Measurements from ENCODE around the gene PTPRB.

PTPRB gene

DNA sequence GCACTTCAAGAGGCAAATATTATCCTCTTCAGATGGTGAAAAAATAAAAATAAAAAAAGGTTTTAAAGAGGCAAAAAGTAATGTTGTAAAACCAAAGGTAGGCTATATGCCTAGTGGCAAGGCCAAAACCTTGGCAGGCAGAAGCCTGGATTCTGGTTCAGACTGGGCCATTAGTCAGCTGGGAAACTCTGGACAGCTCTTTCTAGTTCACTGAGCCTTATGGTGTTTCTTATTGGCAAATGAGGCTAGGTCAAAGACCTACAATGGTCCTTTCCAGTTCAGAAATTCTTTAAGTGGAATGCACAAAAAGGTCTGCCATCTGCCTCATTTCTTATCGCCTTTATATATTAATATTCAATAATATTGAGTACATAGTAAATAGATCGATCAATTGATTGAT is 44.6 kb downstream of the PTPRB start:
- DNase-seq: no peak
- no peaks in the 10 kb centered on the region for H3K36me3 Mint-ChIP-seq
- H3K4me1 Mint-ChIP-seq: no peaks in the 10 kb centered on the region
- no peak overlapping the region for H3K27ac Mint-ChIP-seq
- H3K27me3 Mint-ChIP-seq: peaks cover 9% of the 10 kb centered on the region
- CTCF ChIA-PET: no interaction called here
- no peak overlapping the region for H3K4me3 Mint-ChIP-seq
- no peaks in the 10 kb centered on the region for H3K9me3 Mint-ChIP-seq

- H3K27ac Mint-ChIP-seq: no peak overlapping the region
- CTCF ChIA-PET: interaction anchor here (0.7 to 1.9 kb wide), 3 partner anchors 13 to 129 kb away, joined by 3 to 8 read pairs (median 3); no protein-coding TSS in a partner anchor
Measured at GRCh38 chr12:70590549-70591226, 46.5 kb downstream of the PTPRB start.

GRCh38 chr12:70590051-70590450 is 47.2 kb downstream of the PTPRB start:
- CTCF ChIA-PET: interaction anchor here (1.0 to 1.9 kb wide), 2 partner anchors 13 to 15 kb away, joined by 3 to 8 read pairs; no protein-coding TSS in a partner anchor
- H3K4me3 Mint-ChIP-seq: no peak overlapping the region
- H3K27ac Mint-ChIP-seq: no peak overlapping the region
- H3K9me3 Mint-ChIP-seq: no peaks in the 10 kb centered on the region
- H3K27me3 Mint-ChIP-seq: peaks cover 9% of the 10 kb centered on the region
- DNase-seq: peak; percentile 69
- no peaks in the 10 kb centered on the region for H3K36me3 Mint-ChIP-seq
- H3K4me1 Mint-ChIP-seq: no peaks in the 10 kb centered on the region

More at GRCh38 chr12:70590549-70591226, 46.5 kb downstream of the PTPRB start:
- Mint-ChIP-seq H3K4me1 (no peaks in the 10 kb centered on the region), H3K27me3 (peaks cover 9% of the 10 kb centered on the region), H3K36me3 (no peaks in the 10 kb centered on the region), H3K9me3 (no peaks in the 10 kb centered on the region), H3K4me3 (no peak overlapping the region)
- DNase-seq: no peak

DNA sequence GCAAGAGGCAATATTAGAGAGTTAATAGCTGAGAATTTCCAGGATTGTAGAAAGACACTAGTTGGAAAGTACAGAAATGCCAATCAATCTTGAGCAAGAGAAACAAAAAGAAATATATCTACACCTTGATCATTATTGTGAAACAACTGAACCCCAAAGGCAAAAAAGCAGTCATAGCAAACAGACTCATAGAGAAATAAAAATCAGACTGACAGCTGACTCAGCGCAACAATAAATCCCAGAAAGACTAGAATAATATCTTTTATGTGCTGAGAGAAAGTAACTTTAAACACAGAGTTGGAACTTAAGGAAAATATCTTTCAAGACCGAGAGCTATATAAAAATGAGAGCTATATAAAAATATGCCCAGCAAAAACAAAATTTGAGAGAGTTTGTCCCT is 52.9 kb downstream of the PTPRB start:
- Mint-ChIP-seq H3K36me3 (no peaks in the 10 kb centered on the region), H3K27ac (no peak overlapping the region)

DNA sequence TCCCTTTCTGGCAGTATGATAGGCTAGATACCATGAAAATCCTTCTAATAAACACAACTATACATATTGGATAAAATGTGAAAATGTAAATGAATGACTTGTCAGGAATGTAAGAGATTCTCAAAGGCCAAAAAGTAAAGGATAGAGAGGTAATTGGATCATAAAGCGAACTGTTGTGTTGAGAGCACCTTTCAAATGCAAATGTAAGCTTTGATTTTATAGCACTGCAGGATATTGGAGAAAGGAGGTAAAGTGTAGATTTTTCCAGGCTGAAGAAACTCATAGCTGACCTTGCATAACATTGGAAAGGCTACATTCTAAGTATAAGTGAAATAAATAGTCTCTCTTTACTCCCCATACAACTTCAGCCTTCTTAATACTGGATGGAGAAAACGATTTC is 54.0 kb downstream of the PTPRB start:
- H3K4me3 Mint-ChIP-seq: no peak overlapping the region
- CTCF ChIA-PET: interaction anchor here (1.1 to 1.6 kb wide), 2 partner anchors 147 to 682 kb away, joined by 3 read pairs; no protein-coding TSS in a partner anchor
- H3K36me3 Mint-ChIP-seq: no peaks in the 10 kb centered on the region
- H3K27me3 Mint-ChIP-seq: no peaks in the 10 kb centered on the region
- DNase-seq: no peak
- H3K27ac Mint-ChIP-seq: no peak overlapping the region
- no peaks in the 10 kb centered on the region for H3K9me3 Mint-ChIP-seq
- no peaks in the 10 kb centered on the region for H3K4me1 Mint-ChIP-seq

More for the DNA sequence above, 52.9 kb downstream of the PTPRB start:
- CTCF ChIA-PET: interaction anchor here (1.2 to 1.6 kb wide), 2 partner anchors 19 to 683 kb away, joined by 3 read pairs; no protein-coding TSS in a partner anchor
- no peaks in the 10 kb centered on the region for H3K27me3 Mint-ChIP-seq
- H3K9me3 Mint-ChIP-seq: no peaks in the 10 kb centered on the region
- H3K4me1 Mint-ChIP-seq: no peaks in the 10 kb centered on the region
- no peak overlapping the region for H3K4me3 Mint-ChIP-seq
- no peak for DNase-seq

DNA sequence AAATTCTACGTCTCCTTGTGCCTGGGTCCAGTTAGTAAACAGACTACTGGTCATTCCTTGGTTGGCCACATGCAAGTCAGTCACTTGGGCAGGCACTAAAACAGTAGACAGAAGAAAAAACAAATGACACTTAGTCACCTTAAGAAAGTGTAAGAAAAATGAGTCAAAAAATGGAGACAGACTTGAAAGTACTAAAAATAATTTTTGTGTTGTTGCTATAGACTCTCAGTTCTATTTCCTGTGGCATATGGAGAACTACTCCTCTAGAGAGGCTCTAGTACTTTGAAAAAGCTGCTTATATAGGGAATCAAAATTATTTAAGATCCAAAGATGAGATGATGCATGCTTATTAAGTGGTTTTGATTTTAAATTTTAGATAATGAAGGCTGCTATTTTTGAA is 56.0 kb downstream of the PTPRB start:
- CTCF ChIA-PET: interaction anchor here (0.6 to 3.2 kb wide), 2 partner anchors 28 to 680 kb away, joined by 3 to 14 read pairs; no protein-coding TSS in a partner anchor
- Mint-ChIP-seq H3K9me3 (no peaks in the 10 kb centered on the region), H3K27me3 (no peaks in the 10 kb centered on the region), H3K36me3 (no peaks in the 10 kb centered on the region), H3K4me3 (no peak overlapping the region), H3K27ac (no peak overlapping the region), H3K4me1 (no peaks in the 10 kb centered on the region)
- DNase-seq: no peak

GRCh38 chr12:70577283-70577634 is 60.0 kb downstream of the PTPRB start:
- Mint-ChIP-seq H3K27ac (no peak overlapping the region), H3K4me3 (no peak overlapping the region), H3K4me1 (no peaks in the 10 kb centered on the region), H3K9me3 (no peaks in the 10 kb centered on the region), H3K36me3 (no peaks in the 10 kb centered on the region), H3K27me3 (no peaks in the 10 kb centered on the region)
- no peak for DNase-seq
- CTCF ChIA-PET: interaction anchor here (0.8 to 4.6 kb wide), 10 partner anchors 143 to 703 kb away, joined by 3 to 33 read pairs (median 5); no protein-coding TSS in a partner anchor

DNA sequence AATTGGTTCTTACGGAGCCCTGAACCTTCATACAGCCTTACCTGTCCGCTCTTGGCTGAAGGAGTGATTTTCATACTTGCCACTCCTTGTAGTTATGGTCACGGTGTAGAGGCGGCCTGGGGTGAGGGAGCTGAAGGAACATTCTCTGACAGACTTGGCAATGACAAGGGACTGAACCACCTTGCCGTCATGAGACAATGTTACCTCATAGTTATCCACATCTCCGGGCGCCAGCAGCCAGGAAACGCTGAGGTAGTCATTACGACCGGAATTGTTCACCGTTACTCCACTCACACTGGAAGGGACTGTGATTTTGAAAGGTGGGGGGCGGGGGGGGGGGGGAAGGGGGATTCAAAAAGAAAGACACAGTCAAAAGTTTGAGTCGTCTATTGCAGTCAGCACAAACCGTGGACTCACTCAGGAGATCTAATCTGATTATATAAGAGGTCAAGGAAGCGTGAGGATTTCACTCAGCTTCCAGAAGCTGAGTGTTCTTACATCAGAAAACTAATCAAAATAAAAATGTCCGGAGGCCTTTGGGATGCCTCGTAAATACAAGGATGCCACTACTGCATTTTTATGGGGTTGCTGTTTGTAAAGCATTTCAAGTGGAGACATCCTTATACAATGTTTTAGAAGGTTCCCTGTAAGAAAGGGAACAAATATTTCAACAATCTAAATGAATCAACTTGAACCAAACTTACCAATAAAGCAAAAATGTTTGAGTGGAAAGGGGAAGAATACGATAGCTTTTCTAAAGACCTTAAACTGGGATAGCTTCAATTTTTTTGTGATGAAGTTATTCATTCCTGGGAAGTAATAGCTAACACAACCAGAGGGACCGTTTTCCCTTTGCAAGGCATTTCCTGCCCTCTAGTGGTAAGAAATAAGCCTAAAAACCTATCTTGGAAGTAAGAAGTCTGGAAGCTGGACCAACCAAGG is 60.6 kb downstream of the PTPRB start:
- Mint-ChIP-seq H3K9me3 (no peaks in the 10 kb centered on the region), H3K27me3 (no peaks in the 10 kb centered on the region), H3K4me1 (no peaks in the 10 kb centered on the region), H3K4me3 (no peak overlapping the region), H3K27ac (no peak overlapping the region), H3K36me3 (no peaks in the 10 kb centered on the region)
- CTCF ChIA-PET: interaction anchor here (0.8 to 4.6 kb wide), 11 partner anchors 144 to 702 kb away, joined by 3 to 33 read pairs (median 4); no protein-coding TSS in a partner anchor
- DNase-seq: no peak

- H3K27ac Mint-ChIP-seq: no peak overlapping the region
- CTCF ChIA-PET: no interaction called here
- no peaks in the 10 kb centered on the region for H3K27me3 Mint-ChIP-seq
- no peaks in the 10 kb centered on the region for H3K9me3 Mint-ChIP-seq
- H3K36me3 Mint-ChIP-seq: no peaks in the 10 kb centered on the region
- H3K4me3 Mint-ChIP-seq: no peak overlapping the region
- DNase-seq: no peak
- no peaks in the 10 kb centered on the region for H3K4me1 Mint-ChIP-seq
Measured at GRCh38 chr12:70571705-70572268, 65.4 kb downstream of the PTPRB start.

GRCh38 chr12:70571029-70571428 is 66.2 kb downstream of the PTPRB start:
- Mint-ChIP-seq H3K27me3 (no peaks in the 10 kb centered on the region), H3K9me3 (no peaks in the 10 kb centered on the region), H3K36me3 (no peaks in the 10 kb centered on the region), H3K4me1 (no peaks in the 10 kb centered on the region), H3K4me3 (no peak overlapping the region), H3K27ac (no peak overlapping the region)
- no peak for DNase-seq
- CTCF ChIA-PET: no interaction called here

DNA sequence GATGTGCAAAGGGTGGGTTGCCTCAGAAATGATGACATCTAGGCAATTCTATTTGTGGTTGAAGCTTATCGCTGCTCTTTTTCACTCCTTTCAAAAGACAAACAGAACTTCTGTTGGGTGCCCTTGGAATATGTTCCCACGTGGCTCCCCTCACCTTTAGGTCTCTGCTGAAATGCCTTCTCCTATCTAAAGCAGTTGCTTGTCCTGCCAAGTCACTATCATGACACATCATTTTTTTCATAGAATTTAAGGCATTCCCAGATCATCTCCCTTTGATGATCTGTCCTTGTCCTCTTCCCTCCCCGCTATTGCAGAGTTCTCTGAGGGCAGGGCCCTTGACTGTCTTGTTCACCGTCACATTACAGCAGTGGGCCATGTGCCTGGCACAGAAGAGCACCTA is 75.7 kb downstream of the PTPRB start:
- CTCF ChIA-PET: no interaction called here
- no peak for DNase-seq
- H3K27me3 Mint-ChIP-seq: no peaks in the 10 kb centered on the region
- H3K4me1 Mint-ChIP-seq: no peaks in the 10 kb centered on the region
- H3K9me3 Mint-ChIP-seq: no peaks in the 10 kb centered on the region
- H3K4me3 Mint-ChIP-seq: no peak overlapping the region
- no peak overlapping the region for H3K27ac Mint-ChIP-seq
- H3K36me3 Mint-ChIP-seq: no peaks in the 10 kb centered on the region

DNA sequence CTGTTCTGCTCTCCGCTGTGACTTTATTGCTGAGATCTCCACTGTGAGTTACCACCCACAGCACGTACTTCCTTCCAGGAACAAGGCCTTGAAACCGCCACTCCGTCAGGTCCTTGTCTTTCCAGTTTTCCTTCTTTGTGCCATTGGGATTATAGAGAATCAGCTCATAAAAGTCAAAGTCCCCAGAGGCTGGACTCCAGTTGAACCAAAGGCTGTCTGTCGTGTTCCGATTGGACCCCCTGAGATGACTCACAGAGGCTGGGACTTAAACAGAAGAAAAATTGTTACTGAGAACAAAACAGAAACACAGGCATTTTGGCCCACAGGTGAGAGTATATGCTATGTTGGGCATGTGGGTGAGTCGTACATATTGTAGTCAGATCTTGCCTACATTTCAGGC is 76.6 kb downstream of the PTPRB start:
- Mint-ChIP-seq H3K36me3 (no peaks in the 10 kb centered on the region), H3K9me3 (no peaks in the 10 kb centered on the region), H3K27ac (no peak overlapping the region), H3K27me3 (no peaks in the 10 kb centered on the region), H3K4me3 (no peak overlapping the region), H3K4me1 (no peaks in the 10 kb centered on the region)
- no peak for DNase-seq
- CTCF ChIA-PET: no interaction called here

DNA sequence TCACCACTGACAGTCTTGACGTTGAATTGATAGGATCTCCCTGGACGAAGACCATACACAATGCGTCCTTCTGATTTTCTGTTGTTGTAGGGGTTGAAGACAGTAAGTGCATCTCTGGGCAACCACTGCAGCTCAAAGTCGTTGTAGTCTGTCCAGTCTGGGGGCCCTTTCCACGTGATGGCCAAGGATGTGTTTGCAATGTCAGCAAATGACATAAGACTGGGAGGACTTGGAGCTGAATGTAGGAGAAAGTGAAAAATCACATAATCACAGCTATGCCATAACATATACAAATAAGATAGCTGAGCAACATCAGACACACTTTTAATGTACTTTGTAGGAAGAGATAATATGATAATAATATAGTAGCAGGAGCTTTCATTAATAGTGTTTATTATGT is 77.8 kb downstream of the PTPRB start:
- H3K4me1 Mint-ChIP-seq: no peaks in the 10 kb centered on the region
- no peak overlapping the region for H3K27ac Mint-ChIP-seq
- H3K4me3 Mint-ChIP-seq: no peak overlapping the region
- CTCF ChIA-PET: no interaction called here
- no peaks in the 10 kb centered on the region for H3K9me3 Mint-ChIP-seq
- H3K36me3 Mint-ChIP-seq: no peaks in the 10 kb centered on the region
- DNase-seq: no peak
- H3K27me3 Mint-ChIP-seq: no peaks in the 10 kb centered on the region

- DNase-seq: no peak
- Mint-ChIP-seq H3K36me3 (no peaks in the 10 kb centered on the region), H3K27ac (no peak overlapping the region), H3K4me1 (no peaks in the 10 kb centered on the region), H3K27me3 (no peaks in the 10 kb centered on the region), H3K9me3 (no peaks in the 10 kb centered on the region), H3K4me3 (no peak overlapping the region)
- CTCF ChIA-PET: no interaction called here
Measured at GRCh38 chr12:70557583-70558191, 79.5 kb downstream of the PTPRB start.
